Spleen (tissue), 7 donors: Measurements from ENCODE around the gene KLHL6.

ENCODE experiments used
- CTCF ChIP-seq, 11 experiments: fragments of 200-600 bp in 7 of 11; fragments of 450-650 bp in 4 of 11; sonication (generic) in 4 of 11; IDR thresholded peaks in 8 of 11; conservative IDR thresholded peaks in 3 of 11; 1 replicate in 7 of 11; 2 replicates in 4 of 11; pipeline versions ENCODE4 v1.4.0 to v1.8.0; 2016 to 2021; ENCODE audit warnings: antibody characterized with exemption in 11 of 11, inconsistent platforms in 4 of 11, mild to moderate bottlenecking in 1 of 11
- POLR2A ChIP-seq, 3 donors: fragments of 450-650 bp; IDR thresholded peaks; one replicate each; pipeline ENCODE4 v1.5.1; 2017; ENCODE audit warnings: antibody characterized with exemption in 3 of 3, mild to moderate bottlenecking in 1 of 3
- donor health status: DM: no; HTN: no; CAD: no; lungs with moderate emphysema.
- donor health status: DM: no; HTN: no; CAD: no.
- donor health status: DM: no; HTN: no; CAD: no.

DNA sequence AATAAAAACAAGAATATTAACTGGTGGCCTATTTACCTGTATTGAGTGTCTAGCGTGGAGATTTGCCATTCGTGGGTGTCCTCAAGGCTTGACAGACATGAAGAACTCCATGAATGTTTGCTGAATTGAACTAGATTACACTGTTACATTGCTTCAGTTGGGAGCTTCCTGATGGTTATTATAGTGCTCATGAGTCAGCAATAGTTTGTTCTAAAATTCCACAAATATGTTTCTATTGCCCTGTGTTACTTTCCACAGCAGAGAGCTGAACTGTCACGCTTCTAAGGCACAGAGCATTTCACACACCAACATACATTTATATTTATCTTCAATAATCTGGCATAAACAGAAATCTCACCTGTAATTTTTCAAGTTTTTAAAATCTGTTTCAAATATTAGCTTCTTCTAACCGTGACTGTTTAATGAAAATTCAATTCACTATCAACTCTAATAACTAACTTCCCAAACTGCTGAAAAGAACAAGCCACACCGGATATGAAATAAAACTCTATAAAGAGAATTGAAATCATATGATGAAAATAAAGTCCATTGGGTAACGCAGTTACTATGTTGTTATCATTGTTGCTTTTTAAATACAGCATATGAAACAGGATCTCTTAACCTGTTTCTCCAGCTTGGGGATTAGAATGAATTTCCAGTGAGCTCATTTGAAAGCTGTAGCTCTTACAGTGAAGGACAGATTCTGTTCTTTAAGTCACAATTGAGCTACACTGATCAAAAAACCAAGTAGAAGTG, 65.9 kb downstream of the KLHL6 start:
- TF ChIP-seq CTCF (IDR thresholded peaks at IDR 0.05 in 8 of 11, conservative IDR thresholded peaks at IDR 0.05 in 3 of 11) (no peak), POLR2A (IDR thresholded peaks at IDR 0.05) (no peak)
